NK-92 (cell line): Measurements from ENCODE around the gene PSMC1.

ENCODE experiments used
- DNase-seq: peaks from one replicate; lab custom pipeline; 2025; ENCODE audit not compliant: unreplicated experiment; lab: John Stamatoyannopoulos, UW

Gene PSMC1

DNA sequence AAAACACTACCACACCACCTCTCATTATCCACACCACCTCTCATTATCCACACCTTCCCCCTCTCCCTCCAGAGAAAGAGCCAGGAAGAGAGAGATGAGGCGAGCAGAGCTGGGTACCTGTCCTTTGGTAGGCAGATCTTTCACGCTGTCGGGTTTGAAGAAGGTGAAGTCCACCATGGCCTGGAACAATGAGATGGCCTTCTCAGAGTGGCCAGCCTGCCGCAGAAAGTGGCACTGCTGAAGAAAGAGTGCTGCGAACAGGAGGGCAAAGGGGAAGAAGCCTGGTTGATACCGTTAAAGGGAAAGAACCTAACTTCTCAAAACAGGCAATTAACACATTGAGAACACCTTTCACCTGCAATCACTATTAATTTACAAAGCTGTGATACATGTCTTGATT, 44.8 kb downstream of the PSMC1 start:
- no peak for DNase-seq

DNA sequence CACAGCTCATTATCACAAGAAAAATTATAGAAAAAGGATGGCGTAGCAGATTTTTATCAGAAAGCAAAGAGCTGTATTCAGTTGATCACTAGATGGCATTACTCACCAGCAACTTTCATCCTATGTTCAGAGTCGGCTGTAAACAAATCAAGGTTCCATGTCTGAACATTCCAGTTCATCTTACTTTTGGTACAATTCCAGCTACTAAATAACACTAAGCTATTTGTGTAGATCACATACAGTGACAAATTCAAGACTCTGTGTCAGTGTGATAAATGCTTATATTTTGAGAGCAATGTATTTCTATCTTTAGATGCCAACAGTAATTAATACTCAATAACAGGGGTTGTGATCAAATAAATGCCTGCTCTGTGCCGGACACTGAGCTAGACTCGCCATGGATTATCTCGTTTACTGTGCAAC, 45.3 kb downstream of the PSMC1 start:
- DNase-seq, result no peak

DNA sequence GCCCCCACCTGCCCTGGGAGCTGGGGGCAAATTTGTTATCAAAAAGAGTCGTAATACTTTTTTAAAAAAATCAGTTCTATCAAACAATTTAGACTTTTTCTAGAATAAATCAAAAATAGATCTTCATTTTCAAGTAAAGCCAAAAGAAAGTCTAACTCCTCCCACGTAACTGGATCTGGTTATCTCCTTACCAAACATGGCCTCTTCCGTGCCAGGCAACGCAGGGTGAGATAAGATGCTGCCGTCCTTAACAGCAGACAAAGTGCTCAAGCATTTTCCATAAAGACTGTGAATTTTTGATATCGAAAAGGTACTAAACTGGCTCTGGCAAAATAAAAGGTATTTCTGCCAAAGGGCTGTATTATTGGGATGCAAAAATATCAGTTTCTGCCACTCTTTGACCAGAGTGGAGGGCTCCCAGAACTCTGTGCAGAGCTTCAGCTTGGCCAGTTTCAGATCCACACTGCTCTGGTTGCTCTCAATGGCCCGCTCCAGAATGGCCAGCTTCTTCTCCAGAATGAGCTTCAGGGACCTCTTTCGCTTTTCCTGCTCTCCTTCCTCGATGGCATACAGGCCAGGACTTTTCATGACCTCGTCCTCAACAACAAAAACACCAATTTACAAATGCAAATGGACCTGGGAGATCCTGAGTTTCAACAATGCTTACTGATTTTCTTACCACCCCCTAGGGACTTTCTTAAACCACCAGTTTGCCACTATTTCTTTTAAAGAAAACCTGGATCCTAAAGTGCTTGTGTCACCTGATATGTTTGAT, 46.4 kb downstream of the PSMC1 start:
- DNase-seq, result no peak

DNA sequence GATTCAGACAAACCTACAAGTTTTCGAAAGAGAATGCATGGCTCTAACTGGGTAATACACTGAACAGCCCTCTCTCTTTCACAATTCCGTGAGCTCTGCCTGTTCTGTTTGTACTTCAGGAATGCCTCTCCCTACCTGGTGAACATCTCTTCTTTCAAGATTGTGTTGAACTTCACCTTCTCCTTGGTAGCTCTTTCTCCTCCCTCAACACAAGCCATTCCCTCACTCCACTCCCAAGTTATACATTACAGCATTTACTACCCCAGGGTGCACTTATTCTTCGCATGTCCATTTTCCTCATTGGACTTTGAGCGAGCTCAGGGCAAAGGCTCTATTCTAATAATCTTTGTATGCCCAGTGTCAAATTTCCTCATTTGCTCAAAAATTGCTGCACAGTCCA, 47.1 kb downstream of the PSMC1 start:
- DNase-seq, result no peak

DNA sequence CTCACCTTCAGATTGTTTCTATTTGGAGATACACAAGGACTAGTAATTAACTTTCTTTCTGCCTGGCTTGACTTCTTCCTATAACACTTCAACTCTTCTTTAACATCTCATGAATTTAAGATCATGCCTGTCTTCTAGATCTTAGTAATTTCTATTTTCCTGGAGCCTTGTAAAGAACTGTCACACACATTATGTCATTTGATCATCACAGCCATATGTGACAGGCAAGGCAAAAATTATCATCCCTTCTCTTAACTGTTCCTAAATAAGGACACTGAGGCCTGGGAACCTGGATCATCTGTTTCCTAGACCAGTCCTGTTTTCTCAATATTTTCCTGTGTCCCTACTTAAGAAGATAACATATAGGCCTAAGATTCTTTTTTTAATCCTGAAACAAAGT, 48.1 kb downstream of the PSMC1 start:
- DNase-seq, result no peak

DNA sequence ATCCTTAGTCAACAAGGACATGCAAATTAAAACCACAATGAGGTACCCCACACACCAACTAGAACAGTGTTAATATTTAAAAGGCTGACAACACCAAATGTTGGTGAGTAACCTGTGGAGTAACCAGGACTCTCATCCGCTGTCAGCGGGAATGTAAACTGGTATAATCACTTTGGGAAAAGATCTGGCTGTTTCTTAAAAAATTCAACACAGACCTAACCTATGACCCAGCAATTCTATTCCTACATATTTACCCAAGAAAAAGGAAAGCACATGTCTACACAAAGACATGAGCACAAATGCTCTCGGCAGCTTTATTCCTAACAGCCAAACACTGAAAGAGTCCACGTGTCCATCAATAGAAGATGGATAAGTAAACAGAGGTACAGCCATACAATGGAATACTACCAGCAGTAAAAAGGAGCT, 48.8 kb downstream of the PSMC1 start:
- DNase-seq, result no peak

GRCh38 chr14:90308561-90308960, 52.2 kb downstream of the PSMC1 start:
- no peak for DNase-seq

GRCh38 chr14:90317286-90317685, 60.9 kb downstream of the PSMC1 start:
- DNase-seq, result no peak

GRCh38 chr14:90318016-90318415, 61.7 kb downstream of the PSMC1 start:
- DNase-seq, result no peak

- no peak for DNase-seq
Measured at GRCh38 chr14:90319173-90319572, 62.8 kb downstream of the PSMC1 start.

DNA sequence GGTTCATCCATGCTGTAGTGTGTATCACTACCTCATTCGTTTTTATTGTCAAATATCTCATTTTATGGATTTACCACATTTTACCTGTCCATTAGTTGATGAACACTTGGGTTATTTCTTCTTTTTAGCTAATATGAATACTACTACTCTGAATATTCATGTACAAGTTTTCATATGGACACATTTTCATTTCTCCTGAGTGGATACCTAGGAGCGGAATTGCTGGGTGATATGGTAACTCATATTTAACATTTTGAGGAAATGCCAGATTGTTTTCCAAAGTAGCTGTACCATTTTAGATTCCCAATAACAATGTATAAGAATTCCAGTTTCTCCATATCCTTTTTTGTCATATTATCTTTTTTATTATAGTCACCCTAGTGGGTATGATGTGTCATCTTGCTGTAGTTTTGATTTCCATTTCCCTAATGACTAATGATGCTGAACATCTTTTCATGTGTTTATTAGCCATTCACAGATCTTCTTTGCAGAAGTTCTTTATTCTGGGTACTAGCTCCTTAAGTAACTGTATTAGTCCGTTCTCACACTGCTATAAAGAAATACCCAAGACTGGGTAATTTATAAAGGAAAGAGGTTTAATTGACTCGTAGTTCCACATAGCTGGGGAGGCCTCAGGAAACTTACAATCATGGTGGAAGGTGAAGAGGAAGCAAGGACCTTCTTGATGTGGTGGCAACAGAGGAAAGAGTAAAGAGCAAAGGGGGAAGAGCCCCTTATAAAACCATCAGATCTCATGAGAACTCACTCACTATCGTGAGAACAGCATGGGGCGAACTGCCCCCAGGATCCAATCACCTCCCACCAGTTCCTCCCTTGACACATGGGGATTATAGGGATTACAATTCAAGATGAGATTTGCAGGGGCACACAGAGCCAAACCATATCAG, 63.5 kb downstream of the PSMC1 start:
- DNase-seq, result no peak

- DNase-seq, result no peak
Measured at GRCh38 chr14:90321891-90322290, 65.5 kb downstream of the PSMC1 start.
